ENCODE measurements around the gene SNORC. TPM values are rescaled to one million over a fixed set of nuclear protein-coding genes. Genes with fewer than 3 reads are reported as not detected.
A peak's percentile ranks its signal among the peaks of the same experiment; 100 is the strongest.

Gene SNORC
- total and polyA plus RNA-seq, 2 of the 13 experiments (the other 11 are each of a cell fraction or from before 2014, with no cell fraction given), result 59.1 to 86.1 TPM

DNA sequence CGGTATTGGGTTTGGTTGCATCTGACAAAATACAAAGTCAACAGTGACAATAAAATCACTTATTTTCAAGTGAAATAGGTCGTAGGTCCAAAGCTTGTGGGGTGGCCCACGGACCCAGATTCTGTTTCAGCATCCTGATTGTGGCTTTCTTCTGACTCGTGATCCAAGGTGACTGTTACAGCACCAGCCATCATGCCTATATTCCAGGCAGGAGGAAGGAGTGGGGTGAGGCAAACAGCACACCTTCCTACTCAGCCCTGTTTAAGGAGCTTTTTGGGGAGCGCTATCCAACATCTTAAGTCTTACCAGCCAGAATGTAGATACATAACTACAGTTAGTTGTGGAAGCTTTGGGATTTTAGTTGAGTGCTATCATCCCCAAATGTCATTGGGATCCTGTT, 8.7 kb upstream of the SNORC start:
- Histone ChIP-seq H2AFZ (ENCODE audit: low read length) (no peak overlapping the region), H3K4me1 (ENCODE audit: insufficient read depth, low read length) (peaks cover 75% of the 10 kb centered on the region), H3K36me3 (replicated peaks in 1 of 2; ENCODE audit: control insufficient read depth in 1 of 2, insufficient read depth in 2 of 2, low read length in 2 of 2) (peaks cover 7 to 11% of the 10 kb centered on the region in 2 experiments; a peak in 1 of 5 replicates), H3K4me3 (replicated peaks in 1 of 3; ENCODE audit: insufficient read depth in 1 of 3, low read depth in 2 of 3, low read length in 3 of 3) (no peak overlapping the region; a peak in 1 of 6 replicates), H3K27ac (ENCODE audit: extremely low read length, insufficient read depth, low read length) (peak overlapping the region; percentile 94), H3K9me3 (ENCODE audit: low read length) (no peaks in the 10 kb centered on the region), H3K79me2 (ENCODE audit: insufficient read depth, low read length) (peaks cover 3% of the 10 kb centered on the region), H3K4me2 (ENCODE audit: low read depth, low read length) (peak overlapping the region; percentile 78), H3K9ac (ENCODE audit: insufficient read depth, low read depth, low read length) (0 out of 2 replicates have a peak overlapping the region, but pooled peaks have one; percentile 69), H4K20me1 (ENCODE audit: insufficient read depth, low read length) (no peaks in the 10 kb centered on the region), H3K27me3 (ENCODE audit: control insufficient read depth in 1 of 2, insufficient read depth in 2 of 2, low read length in 2 of 2) (no peaks in the 10 kb centered on the region)
- WGBS (ENCODE audit: low lambda C conversion rate), result 85% methylated on average over 5 of the region's 5 CpGs
- ATAC-seq (no peak), FAIRE-seq (no peak), DNase-seq (ENCODE audit: low spot score) (no peak)
- in situ Hi-C loops (cut with HindIII; ENCODE audit: extremely low pct_ligation_motif_present, low pct_unique_long_range_greater_than_20kb) (no loop called here), intact Hi-C loops (cut with micrococcal nuclease; ENCODE audit: unreplicated experiment) (no loop called here)
- POLR2A ChIA-PET, result interaction anchor here (0.9 to 11.3 kb wide), 3 partner anchors 10 to 18 kb away, joined by 6 to 297 read pairs (median 8); partner anchors contain the start of gene SNORC
- BruUV-seq (replicated peaks), result no TSS peak
- CTCF ChIA-PET (ENCODE audit: low intra/inter-chr PET ratio, low total read pairs), result no interaction called here
- TF ChIP-seq ATM (IDR thresholded peaks at IDR 0.05; ENCODE audit: borderline replicate concordance) (no peak), TCF7L2 (IDR thresholded peaks at IDR 0.05; ENCODE audit: low read depth, low read length) (no peak), RFX3 (CRISPR knock-in tag; IDR thresholded peaks at IDR 0.05) (no peak), HIVEP1 (CRISPR knock-in tag; IDR thresholded peaks at IDR 0.05) (no peak), TOPORS (CRISPR knock-in tag; IDR thresholded peaks at IDR 0.05) (no peak), ZNF563 (CRISPR knock-in tag; IDR thresholded peaks at IDR 0.05) (0 out of 2 replicates have a peak, but pooled peaks have one; percentile 7), KDM5A (IDR thresholded peaks at IDR 0.05; ENCODE audit: borderline replicate concordance, low read length) (no peak), ERF (CRISPR knock-in tag; IDR thresholded peaks at IDR 0.05) (no peak), SIX1 (CRISPR knock-in tag; IDR thresholded peaks at IDR 0.05; ENCODE audit: borderline replicate concordance) (no peak), ZNF891 (CRISPR knock-in tag; IDR thresholded peaks at IDR 0.05) (no peak), MED1 (CRISPR knock-in tag; IDR thresholded peaks at IDR 0.05) (no peak), ZNF572 (CRISPR knock-in tag; IDR thresholded peaks at IDR 0.05) (peak; percentile 74; the same call in 1 of the 2 replicates), ZNF484 (CRISPR knock-in tag; IDR thresholded peaks at IDR 0.05; ENCODE audit: borderline replicate concordance, low read depth) (no peak), FOXO1 (CRISPR knock-in tag; IDR thresholded peaks at IDR 0.05) (no peak)
- TF ChIP-seq, protein P1, sequence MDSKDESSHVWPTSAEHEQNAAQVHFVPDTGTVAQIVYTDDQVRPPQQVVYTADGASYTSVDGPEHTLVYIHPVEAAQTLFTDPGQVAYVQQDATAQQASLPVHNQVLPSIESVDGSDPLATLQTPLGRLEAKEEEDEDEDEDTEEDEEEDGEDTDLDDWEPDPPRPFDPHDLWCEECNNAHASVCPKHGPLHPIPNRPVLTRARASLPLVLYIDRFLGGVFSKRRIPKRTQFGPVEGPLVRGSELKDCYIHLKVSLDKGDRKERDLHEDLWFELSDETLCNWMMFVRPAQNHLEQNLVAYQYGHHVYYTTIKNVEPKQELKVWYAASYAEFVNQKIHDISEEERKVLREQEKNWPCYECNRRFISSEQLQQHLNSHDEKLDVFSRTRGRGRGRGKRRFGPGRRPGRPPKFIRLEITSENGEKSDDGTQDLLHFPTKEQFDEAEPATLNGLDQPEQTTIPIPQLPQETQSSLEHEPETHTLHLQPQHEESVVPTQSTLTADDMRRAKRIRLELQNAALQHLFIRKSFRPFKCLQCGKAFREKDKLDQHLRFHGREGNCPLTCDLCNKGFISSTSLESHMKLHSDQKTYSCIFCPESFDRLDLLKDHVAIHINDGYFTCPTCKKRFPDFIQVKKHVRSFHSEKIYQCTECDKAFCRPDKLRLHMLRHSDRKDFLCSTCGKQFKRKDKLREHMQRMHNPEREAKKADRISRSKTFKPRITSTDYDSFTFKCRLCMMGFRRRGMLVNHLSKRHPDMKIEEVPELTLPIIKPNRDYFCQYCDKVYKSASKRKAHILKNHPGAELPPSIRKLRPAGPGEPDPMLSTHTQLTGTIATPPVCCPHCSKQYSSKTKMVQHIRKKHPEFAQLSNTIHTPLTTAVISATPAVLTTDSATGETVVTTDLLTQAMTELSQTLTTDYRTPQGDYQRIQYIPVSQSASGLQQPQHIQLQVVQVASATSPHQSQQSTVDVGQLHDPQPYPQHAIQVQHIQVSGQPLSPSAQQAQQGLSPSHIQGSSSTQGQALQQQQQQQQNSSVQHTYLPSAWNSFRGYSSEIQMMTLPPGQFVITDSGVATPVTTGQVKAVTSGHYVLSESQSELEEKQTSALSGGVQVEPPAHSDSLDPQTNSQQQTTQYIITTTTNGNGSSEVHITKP (CRISPR knock-in tag; IDR thresholded peaks at IDR 0.05; ENCODE audit: low read depth), result no peak
- TF ChIP-seq, protein P2, sequence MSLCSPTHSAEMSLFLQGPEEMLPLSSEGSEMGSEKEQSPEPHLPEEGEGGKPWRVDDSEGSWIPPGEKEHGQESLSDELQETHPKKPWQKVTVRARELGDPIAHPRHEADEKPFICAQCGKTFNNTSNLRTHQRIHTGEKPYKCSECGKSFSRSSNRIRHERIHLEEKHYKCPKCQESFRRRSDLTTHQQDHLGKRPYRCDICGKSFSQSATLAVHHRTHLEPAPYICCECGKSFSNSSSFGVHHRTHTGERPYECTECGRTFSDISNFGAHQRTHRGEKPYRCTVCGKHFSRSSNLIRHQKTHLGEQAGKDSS (CRISPR knock-in tag; IDR thresholded peaks at IDR 0.05; ENCODE audit: borderline replicate concordance, low read depth), result no peak
- TF ChIP-seq, protein P3, sequence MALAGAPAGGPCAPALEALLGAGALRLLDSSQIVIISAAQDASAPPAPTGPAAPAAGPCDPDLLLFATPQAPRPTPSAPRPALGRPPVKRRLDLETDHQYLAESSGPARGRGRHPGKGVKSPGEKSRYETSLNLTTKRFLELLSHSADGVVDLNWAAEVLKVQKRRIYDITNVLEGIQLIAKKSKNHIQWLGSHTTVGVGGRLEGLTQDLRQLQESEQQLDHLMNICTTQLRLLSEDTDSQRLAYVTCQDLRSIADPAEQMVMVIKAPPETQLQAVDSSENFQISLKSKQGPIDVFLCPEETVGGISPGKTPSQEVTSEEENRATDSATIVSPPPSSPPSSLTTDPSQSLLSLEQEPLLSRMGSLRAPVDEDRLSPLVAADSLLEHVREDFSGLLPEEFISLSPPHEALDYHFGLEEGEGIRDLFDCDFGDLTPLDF (CRISPR knock-in tag; IDR thresholded peaks at IDR 0.05), result no peak
- TF ChIP-seq, protein P4, sequence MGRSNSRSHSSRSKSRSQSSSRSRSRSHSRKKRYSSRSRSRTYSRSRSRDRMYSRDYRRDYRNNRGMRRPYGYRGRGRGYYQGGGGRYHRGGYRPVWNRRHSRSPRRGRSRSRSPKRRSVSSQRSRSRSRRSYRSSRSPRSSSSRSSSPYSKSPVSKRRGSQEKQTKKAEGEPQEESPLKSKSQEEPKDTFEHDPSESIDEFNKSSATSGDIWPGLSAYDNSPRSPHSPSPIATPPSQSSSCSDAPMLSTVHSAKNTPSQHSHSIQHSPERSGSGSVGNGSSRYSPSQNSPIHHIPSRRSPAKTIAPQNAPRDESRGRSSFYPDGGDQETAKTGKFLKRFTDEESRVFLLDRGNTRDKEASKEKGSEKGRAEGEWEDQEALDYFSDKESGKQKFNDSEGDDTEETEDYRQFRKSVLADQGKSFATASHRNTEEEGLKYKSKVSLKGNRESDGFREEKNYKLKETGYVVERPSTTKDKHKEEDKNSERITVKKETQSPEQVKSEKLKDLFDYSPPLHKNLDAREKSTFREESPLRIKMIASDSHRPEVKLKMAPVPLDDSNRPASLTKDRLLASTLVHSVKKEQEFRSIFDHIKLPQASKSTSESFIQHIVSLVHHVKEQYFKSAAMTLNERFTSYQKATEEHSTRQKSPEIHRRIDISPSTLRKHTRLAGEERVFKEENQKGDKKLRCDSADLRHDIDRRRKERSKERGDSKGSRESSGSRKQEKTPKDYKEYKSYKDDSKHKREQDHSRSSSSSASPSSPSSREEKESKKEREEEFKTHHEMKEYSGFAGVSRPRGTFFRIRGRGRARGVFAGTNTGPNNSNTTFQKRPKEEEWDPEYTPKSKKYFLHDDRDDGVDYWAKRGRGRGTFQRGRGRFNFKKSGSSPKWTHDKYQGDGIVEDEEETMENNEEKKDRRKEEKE (IDR thresholded peaks at IDR 0.05), result no peak
